Measurements from ENCODE around the gene KLHL25.

Gene KLHL25

DNA sequence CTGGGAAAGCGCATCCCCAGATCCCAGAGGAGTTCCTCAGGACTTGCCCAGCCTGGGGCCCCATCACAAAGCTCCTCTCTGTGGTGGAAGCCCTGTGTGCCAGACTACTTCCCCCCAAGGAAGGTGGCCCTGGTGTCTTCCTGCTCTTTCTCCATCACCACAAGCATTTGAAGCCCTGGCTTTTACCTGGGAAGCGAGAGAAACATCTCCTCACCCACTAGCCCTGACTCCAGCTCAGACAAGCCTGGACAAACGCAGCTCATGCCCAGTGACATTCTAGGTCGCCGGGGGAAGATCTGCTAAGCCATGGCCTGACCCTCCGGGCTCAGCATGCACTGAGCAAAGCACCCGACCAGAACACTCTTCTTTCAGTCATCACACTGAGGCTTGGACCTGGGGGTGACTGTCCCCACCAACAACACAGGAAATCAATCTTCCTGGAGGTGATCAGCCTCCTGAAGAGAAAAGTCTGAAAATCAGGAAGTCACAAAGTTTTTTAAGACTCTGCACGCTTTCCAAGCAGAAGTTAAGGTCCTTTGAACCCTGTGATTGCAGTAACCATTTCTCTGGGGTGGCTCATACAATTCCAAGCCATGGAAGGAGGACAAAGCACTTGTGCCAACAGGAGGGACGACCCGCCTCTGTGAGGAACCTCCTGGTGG lies 40.8 kb downstream of the KLHL25 start:
- Histone ChIP-seq H3K4me3 (ENCODE audit: low read depth in 1 of 2, low read length in 2 of 2) (no peak overlapping the region), H3K4me2 (ENCODE audit: insufficient read depth, low read length) (no peak overlapping the region), H3K9me3 (ENCODE audit: insufficient read depth, low read length, severe bottlenecking) (no peaks in the 10 kb centered on the region), H3K79me2 (ENCODE audit: insufficient read depth, low read length) (no peaks in the 10 kb centered on the region), H3K9ac (ENCODE audit: low read depth, low read length) (no peak overlapping the region), H3K27ac (ENCODE audit: low read length) (no peak overlapping the region), H2AFZ (ENCODE audit: low read depth, low read length) (no peak overlapping the region), H3K36me3 (ENCODE audit: insufficient read depth, low read length) (peaks cover 9% of the 10 kb centered on the region; the same call in 1 of the 2 replicates), H3K27me3 (ENCODE audit: insufficient read depth, low read length, poor library complexity) (no peaks in the 10 kb centered on the region), H3K4me1 (ENCODE audit: insufficient read depth, low read length) (no peaks in the 10 kb centered on the region), H4K20me1 (ENCODE audit: insufficient read depth, low read length) (no peaks in the 10 kb centered on the region)
- DNase-seq (no peak), ATAC-seq (ENCODE audit: insufficient read depth, low read depth) (no peak)
- TF ChIP-seq, protein P1, sequence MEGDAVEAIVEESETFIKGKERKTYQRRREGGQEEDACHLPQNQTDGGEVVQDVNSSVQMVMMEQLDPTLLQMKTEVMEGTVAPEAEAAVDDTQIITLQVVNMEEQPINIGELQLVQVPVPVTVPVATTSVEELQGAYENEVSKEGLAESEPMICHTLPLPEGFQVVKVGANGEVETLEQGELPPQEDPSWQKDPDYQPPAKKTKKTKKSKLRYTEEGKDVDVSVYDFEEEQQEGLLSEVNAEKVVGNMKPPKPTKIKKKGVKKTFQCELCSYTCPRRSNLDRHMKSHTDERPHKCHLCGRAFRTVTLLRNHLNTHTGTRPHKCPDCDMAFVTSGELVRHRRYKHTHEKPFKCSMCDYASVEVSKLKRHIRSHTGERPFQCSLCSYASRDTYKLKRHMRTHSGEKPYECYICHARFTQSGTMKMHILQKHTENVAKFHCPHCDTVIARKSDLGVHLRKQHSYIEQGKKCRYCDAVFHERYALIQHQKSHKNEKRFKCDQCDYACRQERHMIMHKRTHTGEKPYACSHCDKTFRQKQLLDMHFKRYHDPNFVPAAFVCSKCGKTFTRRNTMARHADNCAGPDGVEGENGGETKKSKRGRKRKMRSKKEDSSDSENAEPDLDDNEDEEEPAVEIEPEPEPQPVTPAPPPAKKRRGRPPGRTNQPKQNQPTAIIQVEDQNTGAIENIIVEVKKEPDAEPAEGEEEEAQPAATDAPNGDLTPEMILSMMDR (IDR thresholded peaks at IDR 0.05; ENCODE audit: borderline replicate concordance, extremely low read depth, low read length, poor library complexity, severe bottlenecking), result no peak
- no peak for TF ChIP-seq EZH2 (IDR thresholded peaks at IDR 0.05; ENCODE audit: borderline replicate concordance, low read depth, low read length, severe bottlenecking)

DNA sequence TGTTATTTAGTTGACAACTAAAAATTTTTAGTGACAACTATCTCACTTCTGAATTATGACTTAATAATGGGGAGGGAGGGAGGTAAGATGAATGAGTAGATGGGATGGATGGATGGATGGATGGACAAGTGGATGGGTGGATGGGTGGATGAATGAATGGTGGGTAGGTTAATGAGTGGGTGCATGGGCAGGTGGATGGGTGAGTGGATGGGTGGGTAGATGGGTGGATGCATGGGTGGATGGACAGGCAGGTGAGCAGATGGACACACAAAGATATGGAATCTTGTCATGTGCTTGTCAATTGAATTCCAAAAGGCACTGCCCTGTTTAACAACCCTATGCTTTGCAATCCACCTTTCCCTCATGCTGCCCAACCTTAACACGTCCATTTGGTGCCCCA lies 41.5 kb downstream of the KLHL25 start:
- Histone ChIP-seq H3K27me3 (ENCODE audit: insufficient read depth, low read length, poor library complexity) (no peaks in the 10 kb centered on the region), H3K4me3 (ENCODE audit: low read depth in 1 of 2, low read length in 2 of 2) (no peak overlapping the region), H3K9me3 (ENCODE audit: insufficient read depth, low read length, severe bottlenecking) (no peaks in the 10 kb centered on the region), H3K27ac (ENCODE audit: low read length) (no peak overlapping the region), H3K79me2 (ENCODE audit: insufficient read depth, low read length) (no peaks in the 10 kb centered on the region), H4K20me1 (ENCODE audit: insufficient read depth, low read length) (no peaks in the 10 kb centered on the region), H3K4me1 (ENCODE audit: insufficient read depth, low read length) (no peaks in the 10 kb centered on the region), H2AFZ (ENCODE audit: low read depth, low read length) (no peak overlapping the region), H3K36me3 (ENCODE audit: insufficient read depth, low read length) (peaks cover 12% of the 10 kb centered on the region), H3K9ac (ENCODE audit: low read depth, low read length) (no peak overlapping the region), H3K4me2 (ENCODE audit: insufficient read depth, low read length) (no peak overlapping the region)
- DNase-seq (no peak), ATAC-seq (ENCODE audit: insufficient read depth, low read depth) (no peak)
- TF ChIP-seq, protein P1 (IDR thresholded peaks at IDR 0.05; ENCODE audit: borderline replicate concordance, extremely low read depth, low read length, poor library complexity, severe bottlenecking), result no peak
- TF ChIP-seq EZH2 (IDR thresholded peaks at IDR 0.05; ENCODE audit: borderline replicate concordance, low read depth, low read length, severe bottlenecking), result no peak

DNA sequence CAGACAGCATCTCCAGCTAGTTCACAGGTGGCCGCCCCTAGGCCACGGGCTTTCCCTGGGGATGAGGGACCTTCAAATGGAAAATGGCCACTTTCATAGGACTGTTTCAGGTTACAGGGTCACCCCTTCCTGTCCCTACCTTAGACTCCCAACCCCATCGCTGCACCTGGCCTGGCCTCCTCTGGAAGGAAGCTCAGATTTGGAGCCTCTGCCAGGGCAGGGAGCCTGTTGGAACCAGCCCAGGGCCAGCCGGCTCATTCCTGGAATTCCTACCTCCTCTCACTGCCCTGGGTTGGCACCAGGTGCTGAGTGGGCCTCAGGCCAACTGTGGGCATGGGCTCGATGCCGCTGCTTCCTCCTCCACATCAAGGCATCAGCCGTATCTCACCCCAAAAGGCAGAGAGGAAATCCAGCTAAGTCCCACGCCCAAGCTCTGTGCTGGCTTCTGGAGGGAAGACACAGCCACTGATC lies 42.2 kb downstream of the KLHL25 start:
- no peaks in the 10 kb centered on the region for H3K9me3 ChIP-seq (ENCODE audit: insufficient read depth, low read length, severe bottlenecking)
- no peak for ATAC-seq (ENCODE audit: insufficient read depth, low read depth)
- TF ChIP-seq EZH2 (IDR thresholded peaks at IDR 0.05; ENCODE audit: borderline replicate concordance, low read depth, low read length, severe bottlenecking), result no peak
- TF ChIP-seq, protein P1 (IDR thresholded peaks at IDR 0.05; ENCODE audit: borderline replicate concordance, extremely low read depth, low read length, poor library complexity, severe bottlenecking), result no peak
- H3K4me3 ChIP-seq (ENCODE audit: low read depth in 1 of 2, low read length in 2 of 2), result no peak overlapping the region
- H3K9ac ChIP-seq (ENCODE audit: low read depth, low read length), result no peak overlapping the region
- no peak overlapping the region for H3K4me2 ChIP-seq (ENCODE audit: insufficient read depth, low read length)
- DNase-seq, result no peak
- no peaks in the 10 kb centered on the region for H4K20me1 ChIP-seq (ENCODE audit: insufficient read depth, low read length)
- no peaks in the 10 kb centered on the region for H3K4me1 ChIP-seq (ENCODE audit: insufficient read depth, low read length)
- H2AFZ ChIP-seq (ENCODE audit: low read depth, low read length), result no peak overlapping the region
- no peaks in the 10 kb centered on the region for H3K27me3 ChIP-seq (ENCODE audit: insufficient read depth, low read length, poor library complexity)
- no peaks in the 10 kb centered on the region for H3K79me2 ChIP-seq (ENCODE audit: insufficient read depth, low read length)
- H3K36me3 ChIP-seq (ENCODE audit: insufficient read depth, low read length), result peaks cover 16% of the 10 kb centered on the region; the same call in 1 of the 2 replicates
- no peak overlapping the region for H3K27ac ChIP-seq (ENCODE audit: low read length)
